WTC11 (cell line): ENCODE data around the gene COL9A1.

Experiments used
- ESRRA ChIP-seq: sonication (generic); formaldehyde crosslinking; IDR thresholded peaks from 2 replicates; pipeline ENCODE4 v1.8.1; 2022; ENCODE audit warnings: mild to moderate bottlenecking, missing genetic modification reagents, borderline replicate concordance
- FOXP4 ChIP-seq: sonication (generic); formaldehyde crosslinking; IDR thresholded peaks from 2 replicates; pipeline ENCODE4 v1.8.0; 2022; ENCODE audit warnings: mild to moderate bottlenecking, missing genetic modification reagents
- RORB ChIP-seq: fragments of 250-450 bp; sonication (Bioruptor Pico); IDR thresholded peaks from 2 replicates; pipeline ENCODE4 v1.9.0; 2021; ENCODE audit warnings: mild to moderate bottlenecking
- ZBTB21 ChIP-seq: sonication (generic); formaldehyde crosslinking; IDR thresholded peaks from 2 replicates; pipeline ENCODE4 v1.8.1; 2023; ENCODE audit warnings: mild to moderate bottlenecking, missing genetic modification reagents, borderline replicate concordance
- TF ChIP-seq, protein P1 (sequence below): sonication (generic); formaldehyde crosslinking; IDR thresholded peaks from 2 replicates; pipeline ENCODE4 v1.8.0; 2022; ENCODE audit warnings: mild to moderate bottlenecking, missing genetic modification reagents
- TF ChIP-seq, protein P2 (sequence below): fragments of 200-600 bp; IDR thresholded peaks from 2 replicates; pipeline ENCODE4 v1.8.0; 2022; ENCODE audit warnings: antibody characterized with exemption
- TF ChIP-seq, protein P3 (sequence below): sonication (generic); formaldehyde crosslinking; IDR thresholded peaks from 2 replicates; pipeline ENCODE4 v1.8.1; 2022; ENCODE audit warnings: low read depth, mild to moderate bottlenecking, moderate library complexity, missing genetic modification reagents, borderline replicate concordance

DNA sequence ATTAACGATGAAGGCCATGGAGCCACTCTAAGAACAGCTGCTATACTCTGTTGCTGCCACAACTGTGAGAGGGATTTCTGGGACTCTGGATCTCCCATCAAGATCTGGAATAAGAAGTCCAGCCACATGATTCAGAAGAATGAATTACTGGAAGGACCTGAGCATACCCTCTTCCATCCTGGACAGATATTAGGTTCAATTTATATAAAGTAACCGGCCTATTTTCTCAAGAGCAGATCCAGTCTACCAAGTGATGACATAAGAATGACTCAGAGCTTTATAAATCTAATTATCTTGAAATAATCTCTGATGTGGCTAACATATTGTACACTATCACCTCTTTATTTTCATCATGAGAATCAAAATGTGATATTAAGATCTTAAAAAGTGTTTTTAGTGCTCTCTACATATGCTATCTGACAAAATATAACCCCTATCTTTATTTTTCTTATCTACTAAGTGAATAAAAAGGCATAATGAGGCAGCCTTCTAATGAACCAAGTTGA, 45.1 kb downstream of the COL9A1 start:
- no peak for TF ChIP-seq FOXP4
- TF ChIP-seq, protein P1, sequence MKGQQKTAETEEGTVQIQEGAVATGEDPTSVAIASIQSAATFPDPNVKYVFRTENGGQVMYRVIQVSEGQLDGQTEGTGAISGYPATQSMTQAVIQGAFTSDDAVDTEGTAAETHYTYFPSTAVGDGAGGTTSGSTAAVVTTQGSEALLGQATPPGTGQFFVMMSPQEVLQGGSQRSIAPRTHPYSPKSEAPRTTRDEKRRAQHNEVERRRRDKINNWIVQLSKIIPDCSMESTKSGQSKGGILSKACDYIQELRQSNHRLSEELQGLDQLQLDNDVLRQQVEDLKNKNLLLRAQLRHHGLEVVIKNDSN (CRISPR knock-in tag), result no peak
- no peak for TF ChIP-seq ESRRA
- TF ChIP-seq, protein P2, sequence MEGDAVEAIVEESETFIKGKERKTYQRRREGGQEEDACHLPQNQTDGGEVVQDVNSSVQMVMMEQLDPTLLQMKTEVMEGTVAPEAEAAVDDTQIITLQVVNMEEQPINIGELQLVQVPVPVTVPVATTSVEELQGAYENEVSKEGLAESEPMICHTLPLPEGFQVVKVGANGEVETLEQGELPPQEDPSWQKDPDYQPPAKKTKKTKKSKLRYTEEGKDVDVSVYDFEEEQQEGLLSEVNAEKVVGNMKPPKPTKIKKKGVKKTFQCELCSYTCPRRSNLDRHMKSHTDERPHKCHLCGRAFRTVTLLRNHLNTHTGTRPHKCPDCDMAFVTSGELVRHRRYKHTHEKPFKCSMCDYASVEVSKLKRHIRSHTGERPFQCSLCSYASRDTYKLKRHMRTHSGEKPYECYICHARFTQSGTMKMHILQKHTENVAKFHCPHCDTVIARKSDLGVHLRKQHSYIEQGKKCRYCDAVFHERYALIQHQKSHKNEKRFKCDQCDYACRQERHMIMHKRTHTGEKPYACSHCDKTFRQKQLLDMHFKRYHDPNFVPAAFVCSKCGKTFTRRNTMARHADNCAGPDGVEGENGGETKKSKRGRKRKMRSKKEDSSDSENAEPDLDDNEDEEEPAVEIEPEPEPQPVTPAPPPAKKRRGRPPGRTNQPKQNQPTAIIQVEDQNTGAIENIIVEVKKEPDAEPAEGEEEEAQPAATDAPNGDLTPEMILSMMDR, result no peak
- TF ChIP-seq, protein P3, sequence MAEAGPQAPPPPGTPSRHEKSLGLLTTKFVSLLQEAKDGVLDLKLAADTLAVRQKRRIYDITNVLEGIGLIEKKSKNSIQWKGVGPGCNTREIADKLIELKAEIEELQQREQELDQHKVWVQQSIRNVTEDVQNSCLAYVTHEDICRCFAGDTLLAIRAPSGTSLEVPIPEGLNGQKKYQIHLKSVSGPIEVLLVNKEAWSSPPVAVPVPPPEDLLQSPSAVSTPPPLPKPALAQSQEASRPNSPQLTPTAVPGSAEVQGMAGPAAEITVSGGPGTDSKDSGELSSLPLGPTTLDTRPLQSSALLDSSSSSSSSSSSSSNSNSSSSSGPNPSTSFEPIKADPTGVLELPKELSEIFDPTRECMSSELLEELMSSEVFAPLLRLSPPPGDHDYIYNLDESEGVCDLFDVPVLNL (CRISPR knock-in tag), result no peak
- no peak for TF ChIP-seq ZBTB21 (CRISPR knock-in tag)
- no peak for TF ChIP-seq RORB
